Upper lobe of left lung (tissue), 6 donors: ENCODE measurements around the gene SF3A2. TPM values are rescaled to one million over a fixed set of nuclear protein-coding genes. Genes with fewer than 3 reads are reported as not detected.

Source experiments
- ATAC-seq, 2 donors: fragments of 200-7000 bp; cut with Tn5 transposase; one replicate each; pipeline ENCODE4 v1.9.1; 2022; ENCODE audit warnings: mild to moderate bottlenecking in 2 of 2, moderate library complexity in 2 of 2; ENCODE audit not compliant: low FRiP score in 2 of 2
- DNase-seq, 2 donors: peaks; one replicate each; pipeline ENCODE4 v3.0.0-alpha.2; 2019 to 2020
- H3K27ac ChIP-seq, 4 donors: fragments of 200-600 bp; sonication (generic); one replicate each; pipeline ENCODE4 v1.5.1; 2016 to 2019
- H3K27me3 ChIP-seq, 4 donors: fragments of 200-600 bp; sonication (generic); one replicate each; pipeline ENCODE4 v1.5.1; 2017 to 2019
- H3K36me3 ChIP-seq, 4 donors: fragments of 200-600 bp; sonication (generic); one replicate each; pipeline ENCODE4 v1.5.1; 2016 to 2019
- H3K4me1 ChIP-seq, 4 donors: fragments of 200-600 bp; sonication (generic); one replicate each; pipeline ENCODE4 v1.5.1; 2018 to 2019
- H3K4me3 ChIP-seq, 4 donors: fragments of 200-600 bp; sonication (generic); one replicate each; pipeline ENCODE4 v1.5.1; 2017 to 2019; ENCODE audit warnings: mild to moderate bottlenecking in 2 of 4, moderate library complexity in 1 of 4
- H3K9me3 ChIP-seq, 4 donors: fragments of 200-600 bp; sonication (generic); one replicate each; pipeline ENCODE4 v1.5.1; 2018 to 2019
- EP300 ChIP-seq, 4 donors: sonication (generic); formaldehyde crosslinking; IDR thresholded peaks; one replicate each; pipeline ENCODE4 v1.5.1; 2017; ENCODE audit warnings: antibody characterized with exemption in 4 of 4, control low read depth in 2 of 4
- POLR2A ChIP-seq, 4 donors: fragments of 450-650 bp; IDR thresholded peaks; one replicate each; pipeline ENCODE4 v1.5.1; 2016 to 2017; ENCODE audit warnings: antibody characterized with exemption in 4 of 4, mild to moderate bottlenecking in 2 of 4
- POLR2AphosphoS5 ChIP-seq, 2 donors: sonication (generic); formaldehyde crosslinking; IDR thresholded peaks; one replicate each; pipeline ENCODE4 v1.5.1; 2017; ENCODE audit warnings: antibody characterized with exemption in 2 of 2
- whole genome bisulfite sequencing, 2 donors: methylation state at CpG; one replicate each; pipeline ENCODE4 v1.1.5; 2017 to 2018; 5-methylcytosine and 5-hydroxymethylcytosine counted together
- total RNA-seq, 6 donors: library from RNA; depleted of rRNA in 4 of 6; stranded (reverse); fragments of >200 nt in 4 of 6; gene quantifications; one replicate each; pipeline versions ENCODE4 v1.1.0 to v1.2.1, GENCODE V29; 2016 to 2021
- TF ChIP-seq, protein P1 (sequence below), 6 experiments: fragments of 450-650 bp in 4 of 6; fragments of 200-600 bp in 2 of 6; sonication (generic) in 2 of 6; IDR thresholded peaks; one replicate each; pipeline ENCODE4 v1.5.1; 2016 to 2019; ENCODE audit warnings: antibody characterized with exemption in 6 of 6
- donor health status: DM: no; HTN: no; CAD: no; lungs with moderate emphysema.
- donor health status: DM: no; HTN: yes; CAD: no; lungs with severe emphysema.

The SF3A2 gene
- total RNA-seq, 6 donors from 2014 or later: 39.8 to 104 (median 70.7) TPM

DNA sequence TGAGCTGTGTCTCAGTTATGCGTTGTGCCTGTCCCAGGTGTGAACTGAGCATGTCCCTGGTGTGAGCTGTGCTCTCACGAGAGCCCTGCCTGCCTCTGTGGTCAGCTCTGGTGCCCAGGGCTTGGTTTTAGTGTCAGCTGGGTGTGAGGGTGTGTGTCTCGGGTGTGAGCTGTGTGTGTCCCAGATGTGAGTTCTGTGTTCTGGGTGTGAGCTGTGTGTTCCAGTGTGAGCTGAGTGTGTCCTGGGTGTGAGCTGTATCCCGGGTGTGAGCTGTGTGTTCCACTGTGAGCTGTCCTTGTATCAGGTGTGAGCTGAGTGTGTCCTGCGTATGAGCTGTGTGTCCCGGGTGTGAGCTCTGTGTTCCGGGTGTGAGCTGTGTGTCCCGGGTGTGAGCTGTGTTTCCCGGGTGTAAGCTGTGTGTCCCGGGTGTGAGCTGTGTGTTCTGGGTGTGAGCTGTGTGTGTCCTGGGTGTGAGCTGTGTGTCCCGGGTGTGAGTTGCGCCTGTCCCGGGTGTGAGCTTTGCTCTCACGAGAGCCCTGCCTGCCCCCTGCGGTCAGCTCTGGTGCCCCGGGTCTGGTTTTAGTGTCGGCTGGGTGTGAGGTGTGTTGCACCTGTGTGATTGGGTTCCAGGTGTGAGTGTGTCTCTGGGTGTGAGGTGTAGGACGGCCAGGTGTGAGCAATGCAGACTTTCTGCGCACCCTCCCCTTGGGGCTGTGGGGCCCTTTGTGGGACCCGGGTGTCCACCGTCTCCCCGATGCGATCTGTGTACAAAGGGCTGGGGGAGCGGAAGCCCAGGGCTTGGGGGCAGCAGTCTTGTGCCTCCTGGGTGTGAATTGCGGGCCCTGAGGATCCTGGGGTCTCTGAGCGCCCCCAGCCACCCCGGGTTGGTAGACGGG lies 52.4 kb downstream of the SF3A2 start:
- Histone ChIP-seq H3K27me3 (peaks cover 0 to 30% (median 22%) of the 10 kb centered on the region in 4 donors), H3K9me3 (no peaks in the 10 kb centered on the region), H3K27ac (peak overlapping the region; percentile 86 to 87 (median 87)), H3K36me3 (no peaks in the 10 kb centered on the region), H3K4me3 (peak overlapping the region in 3 of 4 donors; percentile 47 to 59 (median 51)), H3K4me1 (peaks cover 22 to 34% (median 32%) of the 10 kb centered on the region in 4 donors)
- ATAC-seq: peak in 1 of 2 donors; percentile 27
- 33 to 54% methylated on average over 9 to 28 of the region's 28 CpGs for WGBS, 2 donors
- no peak for DNase-seq
- no peak for TF ChIP-seq EP300 (IDR thresholded peaks at IDR 0.05)
- TF ChIP-seq, protein P1, sequence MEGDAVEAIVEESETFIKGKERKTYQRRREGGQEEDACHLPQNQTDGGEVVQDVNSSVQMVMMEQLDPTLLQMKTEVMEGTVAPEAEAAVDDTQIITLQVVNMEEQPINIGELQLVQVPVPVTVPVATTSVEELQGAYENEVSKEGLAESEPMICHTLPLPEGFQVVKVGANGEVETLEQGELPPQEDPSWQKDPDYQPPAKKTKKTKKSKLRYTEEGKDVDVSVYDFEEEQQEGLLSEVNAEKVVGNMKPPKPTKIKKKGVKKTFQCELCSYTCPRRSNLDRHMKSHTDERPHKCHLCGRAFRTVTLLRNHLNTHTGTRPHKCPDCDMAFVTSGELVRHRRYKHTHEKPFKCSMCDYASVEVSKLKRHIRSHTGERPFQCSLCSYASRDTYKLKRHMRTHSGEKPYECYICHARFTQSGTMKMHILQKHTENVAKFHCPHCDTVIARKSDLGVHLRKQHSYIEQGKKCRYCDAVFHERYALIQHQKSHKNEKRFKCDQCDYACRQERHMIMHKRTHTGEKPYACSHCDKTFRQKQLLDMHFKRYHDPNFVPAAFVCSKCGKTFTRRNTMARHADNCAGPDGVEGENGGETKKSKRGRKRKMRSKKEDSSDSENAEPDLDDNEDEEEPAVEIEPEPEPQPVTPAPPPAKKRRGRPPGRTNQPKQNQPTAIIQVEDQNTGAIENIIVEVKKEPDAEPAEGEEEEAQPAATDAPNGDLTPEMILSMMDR (IDR thresholded peaks at IDR 0.05): no peak
- no peak for TF ChIP-seq POLR2AphosphoS5 (IDR thresholded peaks at IDR 0.05)
- no peak for TF ChIP-seq POLR2A (IDR thresholded peaks at IDR 0.05)

GRCh38 chr19:2289714-2290435 lies 53.3 kb downstream of the SF3A2 start:
- peaks cover 0 to 30% (median 22%) of the 10 kb centered on the region in 4 donors for H3K27me3 ChIP-seq
- WGBS, 2 donors: 1% methylated on average over 22 to 35 of the region's 74 CpGs
- H3K36me3 ChIP-seq: no peaks in the 10 kb centered on the region
- DNase-seq (peak; percentile 70 to 92), ATAC-seq (peak; percentile 50 to 60)
- peaks cover 23 to 42% (median 39%) of the 10 kb centered on the region in 4 donors for H3K4me1 ChIP-seq
- peak overlapping the region in 3 of 4 donors; percentile 47 to 59 (median 51) for H3K4me3 ChIP-seq
- H3K27ac ChIP-seq: peak overlapping the region; percentile 86 to 87 (median 87)
- H3K9me3 ChIP-seq: no peaks in the 10 kb centered on the region
- TF ChIP-seq, protein P1 (IDR thresholded peaks at IDR 0.05): no peak
- TF ChIP-seq POLR2A (IDR thresholded peaks at IDR 0.05) (peak in 2 of 4 donors; percentile 26 to 34), POLR2AphosphoS5 (IDR thresholded peaks at IDR 0.05) (peak in 1 of 2 donors; percentile 6)

DNA sequence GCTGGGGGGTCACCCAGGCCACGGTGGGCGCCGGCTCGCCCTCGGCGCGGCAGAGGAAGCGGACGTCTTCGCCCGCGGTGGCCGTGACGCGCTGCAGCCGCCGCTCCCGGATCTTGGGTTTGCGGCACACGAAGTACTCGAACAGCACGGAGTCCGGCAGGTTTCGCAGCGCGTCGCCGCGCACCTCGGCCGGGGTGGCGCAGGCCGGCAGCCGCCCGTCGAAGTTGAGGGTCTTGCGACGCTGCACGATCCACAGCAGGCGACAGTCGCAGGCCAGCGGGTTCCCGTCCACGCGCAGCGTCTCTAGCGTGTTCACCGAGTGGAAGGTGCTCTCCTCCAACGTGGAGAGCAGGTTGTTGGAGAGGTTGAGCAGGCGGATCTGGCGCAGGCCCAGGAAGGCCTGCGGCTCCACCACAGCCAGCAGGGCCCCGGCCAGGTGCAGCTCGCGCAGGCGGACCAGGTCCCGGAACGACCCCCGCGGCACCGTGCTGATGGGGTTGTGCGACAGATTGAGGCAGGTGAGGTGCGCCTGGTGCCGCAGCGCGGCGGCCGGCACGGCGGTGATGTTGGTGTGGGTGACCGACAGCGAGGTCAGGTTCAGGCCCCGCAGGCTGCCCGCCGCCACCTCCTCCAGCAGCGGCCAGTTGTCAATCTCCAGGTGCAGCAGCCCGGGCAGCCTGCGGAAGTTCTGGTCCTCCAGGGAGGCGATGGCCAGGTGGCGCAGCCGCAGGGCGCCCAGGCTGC lies 54.0 kb downstream of the SF3A2 start:
- H3K4me1 ChIP-seq: peaks cover 25 to 42% (median 40%) of the 10 kb centered on the region in 4 donors
- peak overlapping the region; percentile 14 to 59 (median 49) for H3K4me3 ChIP-seq
- TF ChIP-seq, protein P1 (IDR thresholded peaks at IDR 0.05): peak in 1 of 6 experiments; percentile 2
- TF ChIP-seq EP300 (IDR thresholded peaks at IDR 0.05): no peak
- TF ChIP-seq POLR2A (IDR thresholded peaks at IDR 0.05): no peak
- no peak for TF ChIP-seq POLR2AphosphoS5 (IDR thresholded peaks at IDR 0.05)
- DNase-seq (peak in 1 of 2 donors; percentile 90), ATAC-seq (peak in 1 of 2 donors; percentile 5)
- H3K9me3 ChIP-seq: no peaks in the 10 kb centered on the region
- no peaks in the 10 kb centered on the region for H3K36me3 ChIP-seq
- WGBS, 2 donors: 0 to 3% methylated on average over 1 to 52 of the region's 82 CpGs
- peaks cover 0 to 30% (median 22%) of the 10 kb centered on the region in 4 donors for H3K27me3 ChIP-seq
- H3K27ac ChIP-seq: peak overlapping the region; percentile 86 to 87 (median 87)

- Histone ChIP-seq H3K27me3 (peaks cover 0 to 30% (median 22%) of the 10 kb centered on the region in 4 donors), H3K4me1 (peaks cover 25 to 42% (median 40%) of the 10 kb centered on the region in 4 donors), H3K4me3 (peak overlapping the region; percentile 32 to 59 (median 49)), H3K9me3 (no peaks in the 10 kb centered on the region), H3K27ac (peak overlapping the region in 3 of 4 donors; percentile 87), H3K36me3 (no peaks in the 10 kb centered on the region)
- WGBS, 2 donors: 0% methylated on average over 10 of the region's 67 CpGs; no CpG with 5 or more reads in 1 of the 2 donors
- DNase-seq: peak in 1 of 2 donors; percentile 88
- no peak for ATAC-seq
- TF ChIP-seq, protein P1 (IDR thresholded peaks at IDR 0.05): peak in 3 of 6 experiments; percentile 10 to 36 (median 20)
- TF ChIP-seq POLR2A (IDR thresholded peaks at IDR 0.05) (no peak), POLR2AphosphoS5 (IDR thresholded peaks at IDR 0.05) (no peak)
Observed at GRCh38 chr19:2291185-2291751, 54.6 kb downstream of the SF3A2 start.
